Superior temporal gyrus (tissue), 1 donor: ENCODE results near the gene ASCC3.

Experiments
- DNase-seq: peaks from one replicate; pipeline ENCODE4 v3.0.0-alpha.2; 2016; ENCODE audit errors: extremely low spot score

ASCC3 gene

GRCh38 chr6:100464903-100465700, 416.0 kb downstream of the ASCC3 start, which contains the start of gene SIM1:
Gene SIM1, minus strand, starts transcription at chr6:100464921. Its CDS starts 1,453 bp downstream, at chr6:100463468.
- DNase-seq = no peak

GRCh38 chr6:100464162-100464851, 416.8 kb downstream of the ASCC3 start:
- DNase-seq = no peak

GRCh38 chr6:100463630-100464161, 417.4 kb downstream of the ASCC3 start:
- DNase-seq = no peak

DNA sequence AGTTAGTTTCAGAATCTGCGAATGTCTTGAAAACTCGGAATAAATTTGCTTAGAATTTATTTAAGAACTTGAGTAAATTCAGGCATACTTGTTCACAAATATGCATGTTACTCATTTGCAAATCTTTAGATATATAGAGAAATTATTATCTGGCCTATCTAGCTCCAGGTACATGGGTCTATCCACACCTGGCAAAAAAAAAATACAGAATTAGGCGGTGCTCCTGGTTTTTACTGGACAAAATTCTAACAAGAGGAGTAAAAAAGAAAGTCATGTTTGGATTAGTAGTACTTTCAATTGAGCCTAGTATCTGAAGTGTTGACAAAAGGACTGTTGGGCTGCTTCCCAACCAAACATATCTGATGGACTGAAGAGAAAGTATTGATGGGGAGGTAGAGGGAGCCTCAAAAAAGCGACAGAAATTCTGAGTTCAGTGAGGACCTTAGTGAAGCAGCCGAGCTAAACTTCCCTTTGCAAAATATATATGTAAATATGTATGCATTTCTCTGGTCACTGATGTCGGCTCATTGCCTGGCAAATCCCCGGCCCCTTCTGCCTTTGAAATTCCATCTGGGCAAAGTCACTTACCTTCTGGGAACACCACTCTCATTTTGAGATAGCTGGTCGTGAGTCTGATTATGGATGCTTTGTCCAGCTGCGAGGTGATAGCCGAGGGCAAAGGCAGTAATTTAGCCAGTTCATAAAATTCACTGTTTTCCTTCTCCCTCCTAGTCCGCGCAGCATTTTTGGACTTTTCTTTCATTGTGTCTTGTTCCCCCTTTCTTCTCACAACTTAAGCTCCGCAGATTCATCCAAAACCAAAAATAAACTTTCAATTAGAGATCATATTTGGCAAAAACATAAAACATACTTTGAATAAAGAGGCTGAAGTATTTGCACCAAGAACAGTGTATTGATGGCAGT, 418.2 kb downstream of the ASCC3 start:
- DNase-seq = no peak

GRCh38 chr6:100461917-100462705, 419.0 kb downstream of the ASCC3 start:
- no peak for DNase-seq

- no peak for DNase-seq
Observed at GRCh38 chr6:100461278-100461916, 419.7 kb downstream of the ASCC3 start.

DNA sequence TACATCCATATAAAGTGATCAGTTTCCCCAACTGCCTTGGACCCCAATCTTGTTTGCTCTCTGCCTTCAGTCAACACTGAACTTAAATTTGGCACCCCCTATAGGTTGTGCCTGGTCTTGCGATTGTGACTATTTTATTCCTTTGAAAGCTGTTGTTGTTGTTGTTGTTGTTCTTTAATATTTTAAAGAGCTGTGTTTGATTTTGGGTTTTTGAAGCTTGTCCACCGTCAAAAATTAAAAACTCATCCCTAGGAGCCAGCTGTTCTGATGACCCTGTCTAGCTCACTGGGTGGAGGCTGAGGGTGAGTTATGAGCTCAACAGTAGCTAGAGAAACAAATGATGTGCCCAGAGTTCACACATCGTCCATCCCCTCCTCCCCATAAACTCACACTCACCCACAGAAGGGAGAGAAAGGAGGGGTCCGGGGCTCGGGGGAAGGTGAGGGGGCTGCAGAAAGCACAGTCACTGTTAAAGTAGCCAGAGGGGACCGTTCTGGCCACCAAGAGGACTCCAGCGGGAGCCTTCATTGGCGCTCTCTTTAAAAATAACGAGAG, 420.4 kb downstream of the ASCC3 start:
- no peak for DNase-seq

GRCh38 chr6:100459592-100460184, 421.4 kb downstream of the ASCC3 start:
- DNase-seq = no peak

DNA sequence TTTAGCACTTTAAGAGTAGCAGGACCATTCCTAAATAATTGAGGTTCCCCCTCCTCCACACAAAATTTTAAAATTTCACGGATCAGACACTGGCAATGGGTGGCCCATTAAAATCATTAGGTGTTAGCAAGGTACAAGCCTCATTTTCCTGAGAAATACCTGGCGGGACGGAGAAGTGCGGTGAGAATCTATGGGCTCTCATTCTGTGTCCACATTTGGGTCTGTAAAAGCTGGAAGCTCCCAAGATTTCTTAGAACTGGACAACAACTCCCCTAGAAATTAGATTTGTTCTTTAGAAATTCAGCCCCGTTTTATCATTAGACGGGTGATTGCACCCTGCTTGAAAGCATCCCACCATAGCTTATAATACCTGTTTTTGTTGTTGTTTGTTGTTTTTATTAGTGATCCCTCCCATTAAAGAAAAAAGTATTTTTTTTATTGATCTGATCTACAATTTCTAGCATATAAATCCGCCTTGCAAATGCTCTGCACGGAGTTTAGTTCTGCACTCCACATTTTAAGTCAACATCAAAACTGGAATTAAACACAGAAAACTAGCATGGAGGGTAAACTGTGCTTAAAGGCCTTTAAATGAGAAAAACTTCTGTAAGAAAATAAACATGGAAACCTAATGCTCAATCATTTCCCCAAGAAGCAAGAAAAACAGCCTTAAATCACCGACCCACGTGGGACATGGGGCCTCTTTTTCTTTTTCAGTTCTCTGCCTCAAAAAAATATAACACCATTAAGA, 422.1 kb downstream of the ASCC3 start:
- no peak for DNase-seq
